Measurements from ENCODE around the gene MAST4. TPM values are rescaled to one million over a fixed set of nuclear protein-coding genes. Genes with fewer than 3 reads are reported as not detected.

Gene MAST4
- total and polyA plus RNA-seq, 2 of the 8 experiments (the other 6 are each of a cell fraction or from before 2014, with no cell fraction given) = 1.5 to 2.6 TPM

- Histone ChIP-seq H2BK12ac (ENCODE audit: low read depth, low read length) (no peak overlapping the region), H2BK15ac (ENCODE audit: low read length) (no peak overlapping the region), H3K56ac (replicated peaks; ENCODE audit: insufficient read length, low read depth, low read length) (no peak overlapping the region), H3K4me2 (ENCODE audit: insufficient read depth in 1 of 2, low read depth in 2 of 2, low read length in 2 of 2) (no peak overlapping the region), H3K23ac (ENCODE audit: insufficient read length) (no peak overlapping the region), H3K9ac (replicated peaks in 1 of 4; ENCODE audit: extremely low read depth in 1 of 4, low read depth in 3 of 4, low read length in 3 of 4) (no peak overlapping the region), H3K79me2 (ENCODE audit: control insufficient read depth in 1 of 2, insufficient read depth in 2 of 2, low read length in 2 of 2) (no peaks in the 10 kb centered on the region), H4K91ac (replicated peaks; ENCODE audit: insufficient read length, low read length) (no peak overlapping the region), H2BK5ac (ENCODE audit: low read depth, low read length) (no peak overlapping the region), H3K4me1 (replicated peaks in 1 of 4; ENCODE audit: control insufficient read depth in 3 of 4, insufficient read depth in 4 of 4, low read length in 3 of 4) (peaks cover 0 to 15% (median 1%) of the 10 kb centered on the region in 4 experiments; a peak in 4 of 7 replicates), H3K18ac (ENCODE audit: extremely low read depth, low read length) (no peak overlapping the region), H2BK120ac (replicated peaks; ENCODE audit: low read depth, low read length) (no peak overlapping the region), H3K27me3 (replicated peaks in 1 of 4; ENCODE audit: control insufficient read depth in 3 of 4, extremely low read depth in 1 of 4, insufficient read depth in 3 of 4, low read length in 3 of 4) (peaks cover 0 to 1% (median 0%) of the 10 kb centered on the region in 4 experiments; a peak in 1 of 7 replicates), H3K36me3 (ENCODE audit: control insufficient read depth in 2 of 4, insufficient read depth in 4 of 4, low read length in 3 of 4) (no peaks in the 10 kb centered on the region), H3K14ac (ENCODE audit: insufficient read length) (no peak overlapping the region), H2BK20ac (ENCODE audit: low read length) (no peak overlapping the region), H3K4me3 (ENCODE audit: extremely low read depth in 1 of 4, insufficient read depth in 2 of 4, low read depth in 3 of 4, low read length in 4 of 4) (no peak overlapping the region), H3K79me1 (ENCODE audit: low read depth, low read length) (no peaks in the 10 kb centered on the region), H4K20me1 (replicated peaks in 1 of 2; ENCODE audit: control insufficient read depth in 1 of 2, insufficient read depth in 2 of 2, low read length in 2 of 2) (no peaks in the 10 kb centered on the region), H3K9me3 (ENCODE audit: insufficient read depth in 2 of 2, low read depth in 1 of 2, low read length in 1 of 2) (no peaks in the 10 kb centered on the region), H2AK5ac (ENCODE audit: low read depth, low read length) (no peak overlapping the region), H2AFZ (ENCODE audit: low read length) (no peak overlapping the region), H4K8ac (ENCODE audit: extremely low read depth, insufficient read depth, low read length) (no peak overlapping the region), H4K5ac (ENCODE audit: insufficient read length, low read depth, low read length) (no peak overlapping the region), H3K27ac (ENCODE audit: low read depth, low read length) (no peak overlapping the region), H3K4ac (replicated peaks; ENCODE audit: insufficient read length, low read depth, low read length) (no peak overlapping the region), H3K23me2 (ENCODE audit: low read depth, low read length) (no peaks in the 10 kb centered on the region)
- CTCF ChIA-PET (ENCODE audit: partially characterized antibody) = interaction anchor here (0.9 kb wide), 1 partner anchor 211 kb away, joined by 3 read pairs; no protein-coding TSS in a partner anchor
- TF ChIP-seq KDM1A (IDR thresholded peaks at IDR 0.05; ENCODE audit: borderline replicate concordance, low read length) (no peak), ASH2L (IDR thresholded peaks at IDR 0.05; ENCODE audit: low read length) (no peak), SP4 (IDR thresholded peaks at IDR 0.05; ENCODE audit: low read length) (no peak), EZH2 (IDR thresholded peaks at IDR 0.05; ENCODE audit: low read depth, low read length, severe bottlenecking) (no peak), RAD21 (IDR thresholded peaks at IDR 0.05 in 1 of 2, conservative IDR thresholded peaks at IDR 0.05 in 1 of 2; ENCODE audit: low read depth in 2 of 2, low read length in 2 of 2) (no peak), BCL11A (IDR thresholded peaks at IDR 0.05; ENCODE audit: low read depth in 2 of 2, low read length in 2 of 2) (no peak), CHD2 (IDR thresholded peaks at IDR 0.05; ENCODE audit: low read length) (no peak), RNF2 (IDR thresholded peaks at IDR 0.05; ENCODE audit: borderline replicate concordance, low read depth, low read length, missing control alignments, poor library complexity, severe bottlenecking) (no peak), NANOG (IDR thresholded peaks at IDR 0.05; ENCODE audit: insufficient read depth, low read depth, low read length, poor library complexity, severe bottlenecking) (no peak), SIN3A (conservative IDR thresholded peaks at IDR 0.05 in 1 of 2, IDR thresholded peaks at IDR 0.05 in 1 of 2; ENCODE audit: low read depth in 1 of 2, low read length in 2 of 2) (no peak), NRF1 (IDR thresholded peaks at IDR 0.05; ENCODE audit: low read depth, low read length) (no peak), POLR2A (IDR thresholded peaks at IDR 0.05; ENCODE audit: control extremely low read depth in 1 of 2, low read depth in 2 of 2, low read length in 2 of 2) (no peak)
- WGBS, 2 experiments (ENCODE audit: extremely low coverage in 1 of 2, insufficient coverage in 1 of 2, insufficient read length in 1 of 2, insufficient replicate concordance in 2 of 2, low coverage in 1 of 2, low lambda C conversion rate in 2 of 2, missing lambda C conversion rate in 1 of 2) = 77% methylated on average over 4 of the region's 4 CpGs; no CpG with 5 or more reads in 1 of the 2 experiments
- DNase-seq (ENCODE audit: low read depth in 1 of 2, low spot score in 2 of 2) (no peak), FAIRE-seq (no peak)
- POLR2A ChIA-PET (ENCODE audit: partially characterized antibody) = no interaction called here
Measured at GRCh38 chr5:67035098-67035740, 439.0 kb downstream of the MAST4 start.

All from H1 (cell line).